HG03354 (cell line): ENCODE results near the gene DDA1.

Experiments
- ATAC-seq: cut with Tn5 transposase; IDR thresholded peaks from one replicate; pipeline ENCODE4 v1.9.1; 2021; ENCODE audit warnings: mild to moderate bottlenecking; ENCODE audit not compliant: unreplicated experiment, poor library complexity, severe bottlenecking

Gene DDA1

DNA sequence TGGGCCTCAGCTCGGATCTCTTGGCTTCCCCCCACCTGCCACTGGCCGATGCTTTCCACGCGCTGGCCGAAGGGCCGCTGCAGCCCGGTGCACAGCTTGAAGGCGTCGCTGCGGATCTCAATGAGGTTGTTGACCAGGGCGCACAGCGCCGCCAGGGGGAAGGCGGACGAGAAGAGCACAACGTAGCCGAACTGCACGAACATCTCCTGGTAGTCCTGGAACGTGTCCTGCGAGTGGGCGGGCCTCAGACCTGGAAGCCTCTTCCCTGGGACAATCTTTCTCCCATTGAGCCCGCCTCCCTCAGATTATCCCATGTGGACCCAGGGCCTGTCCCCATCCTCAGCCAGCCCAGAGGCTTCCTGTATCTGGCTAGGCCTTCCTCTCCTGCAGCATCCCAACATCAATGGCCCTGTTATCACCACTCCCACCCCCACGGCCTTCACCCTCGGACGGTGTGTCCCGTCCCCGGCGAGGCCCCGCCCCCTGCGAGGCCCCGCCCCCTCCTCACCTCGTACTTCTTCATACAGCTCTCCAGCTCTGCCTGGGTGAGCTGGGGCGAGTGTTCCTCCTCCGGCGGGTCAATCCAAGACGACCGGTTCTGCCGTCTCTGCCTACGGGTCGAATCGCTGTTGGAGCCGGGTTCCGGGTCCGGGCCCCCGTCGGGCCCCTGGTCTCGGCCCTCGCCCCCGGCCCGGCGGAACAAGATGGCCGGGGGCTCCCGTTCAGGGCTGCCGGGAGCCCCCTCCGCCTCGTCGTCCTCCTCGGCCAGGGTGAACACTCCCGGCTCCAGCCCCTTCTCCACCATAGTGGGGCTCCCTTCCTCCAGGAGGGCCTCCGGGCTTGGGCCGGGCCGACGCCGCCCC, 18.5 kb downstream of the DDA1 start:
- no peak for ATAC-seq

DNA sequence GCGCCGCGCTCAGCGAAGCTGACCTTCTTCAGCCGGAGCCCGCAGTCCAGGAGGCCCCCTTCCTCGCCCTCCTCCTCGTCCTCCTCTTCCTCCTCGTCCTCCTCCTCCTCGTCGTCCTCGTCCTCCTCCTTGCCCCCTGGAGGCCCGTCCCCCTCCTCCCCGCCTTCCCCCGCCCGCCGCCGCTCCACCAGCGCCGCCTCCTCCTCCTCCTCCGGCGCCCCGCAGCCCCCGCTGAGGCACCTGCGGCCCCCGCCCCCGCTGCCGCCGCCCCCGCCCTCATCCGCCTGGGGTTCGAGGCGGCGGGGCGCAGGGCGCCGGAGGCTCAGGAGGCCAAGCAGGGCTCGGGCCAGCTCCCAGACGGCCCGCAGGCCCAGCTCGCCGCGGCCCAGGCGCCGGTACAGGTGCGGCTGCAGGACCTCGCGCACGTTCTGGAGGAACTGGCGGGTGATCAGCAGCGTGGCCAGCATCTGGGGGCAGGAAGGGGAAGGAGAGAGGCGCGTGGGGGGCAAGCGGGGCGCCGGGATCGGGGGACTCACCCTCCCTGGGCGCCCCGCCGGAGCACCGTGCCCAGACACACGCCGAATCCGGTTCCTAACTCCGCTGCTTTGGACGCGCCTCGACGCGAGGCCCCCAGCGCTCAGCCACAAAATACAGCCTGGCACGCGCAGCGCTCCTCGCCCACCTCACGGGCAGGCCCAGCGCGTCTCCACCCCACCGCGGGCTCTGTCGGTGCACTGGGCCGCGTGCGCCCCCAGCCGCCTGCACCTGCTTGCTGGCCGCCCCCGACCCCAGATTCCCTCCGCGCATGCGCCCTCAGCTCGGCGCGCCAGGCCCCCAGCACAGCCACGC, 19.4 kb downstream of the DDA1 start:
- ATAC-seq = no peak

- no peak for ATAC-seq
These were observed 20.3 kb downstream of the DDA1 start for GRCh38 chr19:17329366-17330261.

DNA sequence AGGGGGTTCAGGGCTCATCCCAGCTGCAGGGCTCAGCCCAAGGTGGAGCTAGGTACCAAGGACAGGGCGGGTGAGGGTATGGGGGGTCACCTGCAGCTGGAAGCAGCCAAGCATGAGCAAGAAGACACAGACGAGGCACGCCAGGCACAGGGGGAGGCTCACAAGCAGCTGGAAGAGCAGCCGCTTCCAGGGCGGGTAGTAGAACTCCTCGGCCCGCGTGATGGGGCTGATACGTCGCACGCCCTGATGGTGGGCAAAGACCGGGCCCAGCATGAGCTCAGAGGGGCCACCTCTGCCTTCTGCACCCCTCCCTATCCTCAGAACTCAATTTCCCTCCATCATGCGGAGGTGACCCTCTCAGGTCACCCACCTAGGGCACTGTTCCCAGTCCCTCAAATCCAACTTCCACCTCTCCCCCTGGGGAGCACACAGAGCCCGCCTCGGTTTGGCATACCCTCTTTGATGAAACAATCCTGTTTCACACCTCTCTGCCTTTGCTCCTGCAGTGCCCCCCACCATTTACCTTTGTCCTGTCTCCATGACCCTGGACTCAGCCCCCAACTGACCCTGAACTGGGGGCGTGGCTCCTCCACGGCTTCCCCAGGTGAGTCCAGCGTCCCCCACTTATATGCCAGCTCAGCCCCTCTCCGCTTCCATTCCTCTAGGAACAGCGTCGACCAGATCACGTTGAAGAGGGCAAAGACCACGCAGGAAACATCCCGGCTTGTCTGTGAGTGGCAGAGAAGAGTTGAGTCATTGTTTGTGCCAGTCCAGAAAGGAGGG, 21.1 kb downstream of the DDA1 start:
- ATAC-seq = no peak

DNA sequence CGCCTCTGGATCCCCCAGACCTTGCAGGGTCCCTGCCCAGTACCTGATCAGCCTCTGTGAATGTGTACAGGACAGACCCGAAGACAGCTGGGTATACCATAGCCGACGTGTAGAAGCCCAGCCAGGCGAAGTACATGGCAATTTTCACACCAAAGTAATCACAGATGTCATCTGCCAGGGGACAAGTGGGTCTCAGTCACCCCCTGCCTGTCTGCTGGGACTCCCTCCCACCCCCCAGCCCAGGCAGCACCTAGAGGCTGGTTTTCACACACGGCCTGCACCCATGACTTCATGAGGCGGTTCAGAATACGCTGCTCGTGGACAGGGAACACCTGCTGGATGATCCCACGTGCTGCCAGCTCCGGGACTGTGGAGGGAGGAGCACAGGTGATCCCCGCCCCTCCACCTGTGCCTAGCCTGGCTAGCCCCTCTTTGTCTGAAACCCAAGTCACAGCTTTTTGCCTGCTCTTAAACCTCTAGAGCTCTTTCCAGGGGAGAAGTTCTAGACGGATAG, 21.7 kb downstream of the DDA1 start:
- ATAC-seq = no peak

DNA sequence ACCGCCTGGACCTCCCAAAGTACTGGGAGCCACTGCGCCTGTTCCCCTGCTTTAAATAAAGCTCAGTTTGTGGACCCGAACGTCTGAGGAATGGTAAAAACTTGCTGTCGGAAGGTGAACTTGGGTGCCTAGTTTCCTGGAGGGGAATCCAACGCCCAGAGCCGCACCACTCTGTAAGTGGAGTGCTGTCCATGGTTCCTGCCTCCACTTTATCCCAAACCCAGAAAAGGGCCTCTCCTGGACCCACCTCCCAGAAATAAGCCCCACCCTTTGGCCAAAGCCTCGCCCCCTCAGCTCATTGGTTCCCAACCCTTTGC, 23.0 kb downstream of the DDA1 start:
- no peak for ATAC-seq

DNA sequence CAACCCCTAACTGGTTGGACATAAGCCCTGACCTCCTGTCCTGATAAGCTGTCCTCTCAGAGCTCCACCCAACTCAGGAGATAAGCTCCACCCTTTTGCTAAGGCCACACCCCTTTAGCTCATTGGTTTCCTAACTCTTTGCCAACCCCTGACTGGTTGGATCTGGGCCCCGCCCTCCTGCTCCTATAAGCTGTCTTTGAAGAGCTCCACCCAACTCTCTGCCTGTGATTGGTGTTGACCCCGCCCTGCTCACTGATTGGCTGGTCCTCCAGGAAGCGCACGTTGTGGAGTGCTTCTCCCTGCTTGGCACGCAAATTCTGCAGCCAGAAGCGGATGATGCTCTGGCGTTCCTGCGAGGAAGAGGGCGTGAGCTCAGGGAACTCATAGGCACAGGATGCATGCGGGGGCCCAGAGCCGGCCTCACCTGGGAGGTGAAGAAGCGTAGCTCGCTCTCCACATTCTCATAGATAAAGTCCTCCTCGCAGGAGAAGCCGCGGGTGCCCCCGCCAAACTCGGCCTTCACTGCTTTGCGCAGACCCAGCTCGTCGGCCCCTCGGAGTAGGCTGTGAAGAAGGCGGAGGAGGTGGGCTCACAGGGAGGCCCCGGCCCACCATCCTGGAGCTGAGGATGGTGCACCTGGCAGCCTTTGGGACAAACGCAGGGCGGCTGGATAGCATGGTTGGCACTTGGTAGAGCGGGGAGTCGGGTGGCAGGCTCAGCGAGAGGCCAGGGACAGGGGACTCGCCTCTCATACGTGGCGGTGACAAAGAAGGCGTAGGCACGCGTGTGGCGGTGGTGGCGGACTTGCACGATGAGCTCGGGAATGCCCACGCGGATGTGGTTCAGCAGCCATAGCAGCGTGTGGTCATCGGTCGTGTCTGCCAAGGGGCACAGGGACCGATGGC, 23.6 kb downstream of the DDA1 start:
- ATAC-seq = no peak

- ATAC-seq = no peak
These were observed 24.4 kb downstream of the DDA1 start for GRCh38 chr19:17333611-17334413.

DNA sequence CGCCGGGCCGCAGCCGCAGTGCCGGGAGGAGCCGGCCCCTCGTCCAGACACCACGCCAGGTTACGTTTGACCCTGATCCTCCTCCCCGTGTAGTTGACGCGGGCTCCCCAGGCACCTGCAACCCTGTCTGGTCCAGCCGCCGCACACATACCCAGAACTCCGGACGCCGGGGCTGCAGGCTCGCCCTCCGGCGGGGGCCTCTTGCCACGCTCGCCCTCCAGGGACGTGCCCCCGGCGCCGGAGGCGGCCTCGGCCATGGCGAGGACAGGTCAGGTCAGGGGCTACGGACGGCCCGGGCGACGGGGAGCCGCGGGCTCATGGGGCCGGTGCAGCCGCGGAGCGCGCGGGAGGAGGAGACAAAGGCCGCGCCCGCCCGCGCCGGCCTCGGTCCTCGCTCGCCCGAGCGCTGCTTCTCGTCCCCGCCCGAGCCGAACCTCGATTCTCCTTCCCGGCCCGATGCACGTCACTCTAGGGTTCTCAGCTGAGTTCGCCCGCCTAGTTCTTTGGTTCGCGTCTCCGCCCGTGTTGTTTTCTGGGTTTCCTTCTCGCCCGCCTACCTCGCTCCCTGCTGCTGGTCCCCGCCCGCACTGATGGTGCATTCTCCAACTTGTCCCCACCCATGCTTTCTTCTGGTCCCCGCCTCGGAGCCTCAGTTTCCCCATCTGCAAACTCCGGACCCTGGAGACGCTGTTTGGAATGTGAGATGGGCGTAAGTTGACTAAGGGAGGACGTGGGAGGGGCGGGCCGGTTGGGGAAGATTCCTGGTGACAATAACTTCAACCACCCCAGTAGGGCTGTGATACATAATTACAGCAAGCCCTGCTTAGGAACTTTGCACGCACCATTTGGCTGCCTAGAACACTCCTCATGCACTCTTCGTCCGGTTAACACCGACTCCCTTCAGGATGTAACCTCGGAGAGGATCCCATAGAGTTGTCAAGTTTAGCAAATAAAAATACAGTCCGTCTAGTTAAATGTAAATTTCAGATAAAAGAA, 25.3 kb downstream of the DDA1 start, which contains the start of gene ANO8:
TSS of gene ANO8 (minus strand) at position 442 of the 996 bp plus-strand sequence. CDS start at position 257, 185 bp downstream.
- peak; percentile 56 for ATAC-seq

DNA sequence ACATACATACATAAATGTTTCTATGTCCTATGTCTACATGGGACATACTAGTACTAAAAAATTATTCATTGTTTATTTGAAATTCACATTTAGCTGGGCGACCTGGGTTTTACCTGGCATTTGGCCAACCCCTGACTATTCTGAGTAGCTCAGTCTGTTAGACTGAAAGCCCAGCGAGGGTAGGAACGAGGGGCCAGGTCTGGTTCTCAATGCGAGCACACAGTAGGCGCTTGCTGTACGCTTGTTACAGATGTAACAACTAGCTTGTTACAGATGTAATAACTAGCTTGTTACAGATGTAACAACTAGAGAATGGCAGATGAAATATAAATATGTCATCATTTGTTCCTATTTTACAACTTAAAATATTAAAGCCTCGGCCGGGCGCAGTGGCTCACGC, 26.2 kb downstream of the DDA1 start:
- no peak for ATAC-seq

DNA sequence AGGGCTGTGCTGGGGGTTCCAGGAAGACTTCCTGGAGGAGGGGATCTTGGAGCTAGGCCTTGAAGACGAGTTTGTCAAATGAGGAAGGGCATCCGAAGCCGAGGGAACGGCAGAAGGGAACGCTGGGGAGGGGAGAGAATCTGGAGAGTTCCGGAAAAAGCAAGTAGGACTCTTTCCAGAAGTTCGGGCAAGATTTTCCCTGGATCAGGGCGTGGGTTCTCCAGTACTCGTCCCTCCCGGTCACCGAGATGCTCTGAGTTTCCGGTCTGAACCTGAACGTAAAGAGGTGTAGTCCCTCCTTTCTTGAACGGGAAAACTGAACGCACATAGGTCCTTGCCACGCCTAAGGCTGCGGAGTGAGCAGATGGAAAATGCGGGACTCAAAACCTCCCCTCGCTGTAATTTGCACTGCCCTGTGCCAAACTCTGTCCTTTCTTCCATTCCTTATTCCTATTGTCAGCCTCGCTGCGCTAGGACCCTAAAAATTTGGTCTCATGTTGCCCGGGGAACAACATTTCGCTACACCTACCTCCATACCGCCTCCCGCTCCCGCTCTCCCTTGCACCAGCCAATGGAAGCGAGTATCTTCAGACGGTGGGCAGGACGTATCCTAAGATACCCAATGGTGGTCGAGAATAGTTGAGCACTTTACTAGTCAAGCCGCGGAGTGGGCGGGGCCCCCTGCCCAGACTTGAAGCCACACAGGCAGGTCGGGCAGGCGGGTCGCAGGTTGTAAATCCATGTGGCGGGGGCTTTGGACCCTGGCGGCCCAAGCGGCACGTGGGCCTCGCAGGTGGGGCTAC, 27.7 kb downstream of the DDA1 start, which contains the start of gene GTPBP3:
TSS of gene GTPBP3 (plus strand) at position 682 of the 803 bp plus-strand sequence. CDS start at position 741, 59 bp downstream.
- peak; percentile 70 for ATAC-seq

GRCh38 chr19:17337675-17338432, 28.5 kb downstream of the DDA1 start:
- no peak for ATAC-seq

DNA sequence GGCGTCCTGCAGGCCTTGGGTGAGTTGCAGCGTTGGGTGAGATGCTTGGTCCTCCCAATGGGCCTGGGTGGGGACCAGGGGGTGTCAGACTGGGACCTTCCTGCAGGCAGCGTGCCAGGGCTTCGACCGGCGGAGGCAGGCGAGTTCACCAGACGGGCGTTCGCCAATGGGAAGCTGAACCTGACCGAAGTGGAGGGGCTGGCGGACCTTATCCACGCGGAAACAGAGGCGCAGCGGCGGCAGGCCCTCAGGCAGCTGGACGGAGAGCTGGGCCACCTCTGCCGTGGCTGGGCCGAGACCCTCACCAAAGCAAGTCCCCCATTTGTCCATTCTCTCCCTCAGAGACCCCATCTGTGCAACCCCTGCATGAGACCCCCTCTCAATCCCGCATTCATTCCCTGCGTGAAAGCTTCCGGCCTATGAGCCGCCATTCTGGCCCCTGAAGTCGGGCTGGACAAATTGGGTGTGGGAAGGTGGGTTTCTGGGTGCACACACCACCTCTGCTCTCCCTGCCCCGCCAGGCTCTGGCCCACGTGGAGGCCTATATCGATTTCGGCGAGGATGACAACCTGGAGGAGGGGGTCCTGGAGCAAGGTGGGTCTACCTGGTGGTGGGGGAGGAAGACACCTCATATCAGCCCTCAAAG, 29.2 kb downstream of the DDA1 start:
- no peak for ATAC-seq
